B cell (primary cell): ENCODE data around the gene THSD7A. TPM values are rescaled to one million over a fixed set of nuclear protein-coding genes. Genes with fewer than 3 reads are reported as not detected.

Source experiments
- ATAC-seq: fragments of 200-7000 bp; cut with Tn5 transposase; one replicate; pipeline ENCODE4 v1.10.0; 2021; ENCODE audit warnings: low read depth, mild to moderate bottlenecking, moderate number of reproducible peaks, moderate library complexity
- CTCF ChIA-PET: fragments of 350-600 bp; sonication (Branson Sonifier 250); formaldehyde crosslinking; loops from one replicate; lab custom pipeline; 2021; ENCODE audit warnings: antibody characterized with exemption, inconsistent platforms; lab: Charles Lee
- POLR2A ChIA-PET: fragments of 350-600 bp; sonication (Branson Sonifier 250); formaldehyde crosslinking; loops from one replicate; lab custom pipeline; 2021; ENCODE audit warnings: antibody characterized with exemption; lab: Charles Lee
- DNase-seq: peaks from one replicate; pipeline ENCODE4 v3.0.0; 2013
- H2AFZ ChIP-seq: 2 replicates; pipeline ENCODE4 v1.6.1; 2012; ENCODE audit warnings: mild to moderate bottlenecking, low read depth, low read length; ENCODE audit not compliant: insufficient read depth, poor library complexity, severe bottlenecking
- H3K27ac ChIP-seq, 2 donors: 1 replicate in 1 of 2; 2 replicates in 1 of 2; pipeline ENCODE4 v1.5.1; 2012 to 2013; ENCODE audit warnings: low read length in 2 of 2, mild to moderate bottlenecking in 2 of 2, moderate library complexity in 1 of 2
- H3K27me3 ChIP-seq, 4 experiments: fragments of 200-600 bp in 1 of 4; sonication (generic) in 1 of 4; replicated peaks in 1 of 4; 1 replicate in 2 of 4; 2 replicates in 2 of 4; pipeline versions ENCODE4 v1.6.1 to v1.7.0; 2013 to 2016; ENCODE audit warnings: low read length in 3 of 4, mild to moderate bottlenecking in 2 of 4, mixed read lengths in 1 of 4, moderate library complexity in 1 of 4; ENCODE audit not compliant: insufficient read depth in 4 of 4, control insufficient read depth in 3 of 4; ENCODE audit errors: control extremely low read depth in 1 of 4
- H3K36me3 ChIP-seq, 2 experiments: replicated peaks in 1 of 2; 1 replicate in 1 of 2; 2 replicates in 1 of 2; pipeline versions ENCODE4 v1.6.1 to v1.7.1; 2013; ENCODE audit warnings: low read length in 1 of 2; ENCODE audit not compliant: insufficient read depth in 2 of 2, control insufficient read depth in 1 of 2; ENCODE audit errors: control extremely low read depth in 1 of 2, extremely low read depth in 1 of 2
- H3K4me1 ChIP-seq, 2 donors: fragments of 200-600 bp in 1 of 2; sonication (generic) in 1 of 2; 1 replicate in 1 of 2; 2 replicates in 1 of 2; pipeline versions ENCODE4 v1.5.1 to v1.6.1; 2013 to 2017; ENCODE audit warnings: low read length in 2 of 2; ENCODE audit not compliant: control insufficient read depth in 2 of 2, insufficient read depth in 2 of 2
- H3K4me2 ChIP-seq: replicated peaks from 2 replicates; pipeline ENCODE3; 2012; ENCODE audit warnings: mild to moderate bottlenecking, low read depth, low read length; ENCODE audit not compliant: poor library complexity, severe bottlenecking
- H3K4me3 ChIP-seq, 5 experiments: fragments of 200-600 bp in 1 of 5; sonication (generic) in 1 of 5; 1 replicate in 3 of 5; 2 replicates in 2 of 5; pipeline versions ENCODE4 v1.5.1 to v1.7.0; 2011 to 2016; ENCODE audit warnings: low read length in 4 of 5, mild to moderate bottlenecking in 4 of 5, low read depth in 2 of 5, control low read depth in 1 of 5, moderate library complexity in 1 of 5; ENCODE audit not compliant: insufficient read depth in 1 of 5; ENCODE audit errors: control extremely low read depth in 1 of 5, extremely low read depth in 1 of 5
- H3K79me2 ChIP-seq: fragments of 200-600 bp; sonication (generic); one replicate; pipeline ENCODE4 v1.6.0; 2016; ENCODE audit warnings: low read length; ENCODE audit not compliant: control insufficient read depth, insufficient read depth
- H3K9ac ChIP-seq: fragments of 200-600 bp; sonication (generic); 2 replicates; pipeline ENCODE4 v1.6.1; 2017; ENCODE audit warnings: mild to moderate bottlenecking, low read length, moderate library complexity
- H3K9me3 ChIP-seq, 3 donors: one replicate each; pipeline versions ENCODE4 v1.6.1 to v1.7.1; 2013; ENCODE audit warnings: low read length in 2 of 3; ENCODE audit not compliant: control insufficient read depth in 2 of 3, insufficient read depth in 1 of 3; ENCODE audit errors: control extremely low read depth in 1 of 3
- H4K20me1 ChIP-seq: 2 replicates; pipeline ENCODE4 v1.6.0; 2012; ENCODE audit warnings: mild to moderate bottlenecking, low read length; ENCODE audit not compliant: insufficient read depth, control insufficient read depth, poor library complexity, severe bottlenecking
- H3K27ac Mint-ChIP-seq: one replicate; pipeline ENCODE4 v1.8.0; 2021; ENCODE audit warnings: mixed read lengths
- H3K27me3 Mint-ChIP-seq: one replicate; pipeline ENCODE4 v1.8.0; 2021; ENCODE audit warnings: mixed read lengths
- H3K4me1 Mint-ChIP-seq: one replicate; pipeline ENCODE4 v1.8.0; 2021; ENCODE audit warnings: mixed read lengths
- H3K4me3 Mint-ChIP-seq: one replicate; pipeline ENCODE4 v1.8.0; 2021; ENCODE audit warnings: mixed read lengths
- H3K9me3 Mint-ChIP-seq: one replicate; pipeline ENCODE4 v1.8.0; 2022; ENCODE audit warnings: mixed read lengths; ENCODE audit not compliant: insufficient read depth
- CTCF ChIP-seq: fragments of 200-600 bp; IDR thresholded peaks from one replicate; pipeline ENCODE4 v1.8.0; 2022; ENCODE audit warnings: antibody characterized with exemption, mild to moderate bottlenecking
- EZH2 ChIP-seq: IDR thresholded peaks from 2 replicates; pipeline ENCODE4 v1.6.1; 2012; ENCODE audit warnings: borderline replicate concordance, low read depth, mild to moderate bottlenecking, moderate library complexity, low read length; ENCODE audit not compliant: insufficient read depth, poor library complexity, severe bottlenecking
- WGBS: methylation state at CpG from one replicate; pipeline ENCODE4 v1.1.5; 2013; ENCODE audit warnings: missing lambda C conversion rate; ENCODE audit not compliant: insufficient coverage; 5-methylcytosine and 5-hydroxymethylcytosine counted together
- intact Hi-C: fragments of 100-400 bp; cut with micrococcal nuclease; formaldehyde crosslinking; loops from one replicate; pipeline ENCODE4 v1.10.0; 2022
- polyA plus RNA-seq: library from polyadenylated mRNA; depleted of rRNA; stranded (reverse); fragments of >200 nt; gene quantifications from 2 replicates; pipeline ENCODE4 v1.2.3, GENCODE V29; 2012
- total RNA-seq, 2 donors: library from RNA; stranded (reverse); fragments of 120-200 nt in 1 of 2; gene quantifications; 1 replicate in 1 of 2; 2 replicates in 1 of 2; pipeline versions ENCODE4 v1.2.3 to v1.2.4, GENCODE V29; 2013 to 2022

The THSD7A gene
- total and polyA plus RNA-seq, 2 donors (not counting 1 experiment from before 2014, with no cell fraction given) = not detected

GRCh38 chr7:11424006-11424405, 408.0 kb downstream of the THSD7A start:
- no peaks in the 10 kb centered on the region for H3K27me3 Mint-ChIP-seq
- Histone ChIP-seq H3K79me2 (no peaks in the 10 kb centered on the region), H2AFZ (no peak overlapping the region), H3K9me3 (peaks cover 0 to 9% (median 5%) of the 10 kb centered on the region in 3 donors), H3K4me3 (no peak overlapping the region), H3K4me1 (no peaks in the 10 kb centered on the region), H3K27me3 (no peaks in the 10 kb centered on the region), H3K36me3 (no peaks in the 10 kb centered on the region), H3K9ac (no peak overlapping the region), H4K20me1 (no peaks in the 10 kb centered on the region), H3K27ac (no peak overlapping the region), H3K4me2 (no peak overlapping the region)
- no peaks in the 10 kb centered on the region for H3K4me1 Mint-ChIP-seq
- ChIA-PET POLR2A (no interaction called here), CTCF (no interaction called here)
- DNase-seq (no peak), ATAC-seq (no peak)
- H3K9me3 Mint-ChIP-seq = no peaks in the 10 kb centered on the region
- no peak overlapping the region for H3K27ac Mint-ChIP-seq
- intact Hi-C loops = no loop called here
- H3K4me3 Mint-ChIP-seq = no peak overlapping the region
- WGBS = 86% methylated on average over 1 of the region's 2 CpGs
- TF ChIP-seq CTCF = no peak
- no peak for TF ChIP-seq EZH2

- H3K4me2 ChIP-seq = no peak overlapping the region
- H3K4me3 Mint-ChIP-seq = no peak overlapping the region
- ChIA-PET POLR2A (no interaction called here), CTCF (interaction anchor here (1.9 kb wide), 1 partner anchor 903 kb away, joined by 5 read pairs; no protein-coding TSS in a partner anchor)
- H3K4me3 ChIP-seq = no peak overlapping the region
- no peak for DNase-seq
- intact Hi-C loops = no loop called here
- H3K9me3 ChIP-seq = peaks cover 0 to 9% (median 5%) of the 10 kb centered on the region in 3 donors
- H3K9ac ChIP-seq = no peak overlapping the region
- no peaks in the 10 kb centered on the region for H3K27me3 Mint-ChIP-seq
- no peaks in the 10 kb centered on the region for H3K9me3 Mint-ChIP-seq
- H3K36me3 ChIP-seq = no peaks in the 10 kb centered on the region
- TF ChIP-seq CTCF = no peak
- no peak for TF ChIP-seq EZH2
- ATAC-seq = no peak
- H3K79me2 ChIP-seq = no peaks in the 10 kb centered on the region
- H3K4me1 ChIP-seq = no peaks in the 10 kb centered on the region
- no peaks in the 10 kb centered on the region for H3K4me1 Mint-ChIP-seq
- H4K20me1 ChIP-seq = no peaks in the 10 kb centered on the region
- H3K27ac ChIP-seq = no peak overlapping the region
- no peak overlapping the region for H3K27ac Mint-ChIP-seq
- H2AFZ ChIP-seq = no peak overlapping the region
- 60% methylated on average over 1 of the region's 1 CpG for WGBS
- no peaks in the 10 kb centered on the region for H3K27me3 ChIP-seq
These were observed 411.9 kb downstream of the THSD7A start for GRCh38 chr7:11420049-11420448.
